HL-60/S4 treated with phorbol 12-myristate 13-acetate at 8.2 ng/mL for 4 days and 3 days (cell line): ENCODE measurements around the gene WDR1.

Experiments
- in situ Hi-C: fragments of 300-500 bp; cut with MboI; formaldehyde crosslinking; loops from 2 replicates; pipeline ENCODE4 v1.15.0; 2022; ENCODE audit warnings: low sequenced_read_pairs

The WDR1 gene

GRCh38 chr4:10087152-10087791 is 29.3 kb downstream of the WDR1 start:
- in situ Hi-C loops: no loop called here

- in situ Hi-C loops: no loop called here
Measured at GRCh38 chr4:10086506-10087120, 30.0 kb downstream of the WDR1 start.

- in situ Hi-C loops: no loop called here
Measured at GRCh38 chr4:10085828-10086505, 30.6 kb downstream of the WDR1 start.

GRCh38 chr4:10085386-10085785 is 31.2 kb downstream of the WDR1 start:
- in situ Hi-C loops: no loop called here

- in situ Hi-C loops: no loop called here
Measured at GRCh38 chr4:10084651-10085358, 31.8 kb downstream of the WDR1 start.

GRCh38 chr4:10083861-10084641 is 32.5 kb downstream of the WDR1 start:
- in situ Hi-C loops: no loop called here

- in situ Hi-C loops: no loop called here
Measured at GRCh38 chr4:10083331-10083771, 33.2 kb downstream of the WDR1 start.

- in situ Hi-C loops: no loop called here
Measured at GRCh38 chr4:10082459-10083272, 33.9 kb downstream of the WDR1 start.

GRCh38 chr4:10082047-10082446 is 34.6 kb downstream of the WDR1 start:
- in situ Hi-C loops: no loop called here

- in situ Hi-C loops: no loop called here
Measured at GRCh38 chr4:10081218-10081606, 35.4 kb downstream of the WDR1 start.

GRCh38 chr4:10080589-10081217 is 35.9 kb downstream of the WDR1 start:
- in situ Hi-C loops: no loop called here

- in situ Hi-C loops: no loop called here
Measured at GRCh38 chr4:10079912-10080588, 36.5 kb downstream of the WDR1 start.

GRCh38 chr4:10079256-10079655 is 37.3 kb downstream of the WDR1 start:
- in situ Hi-C loops: no loop called here

GRCh38 chr4:10078481-10079233 is 37.9 kb downstream of the WDR1 start:
- in situ Hi-C loops: no loop called here

- in situ Hi-C loops: no loop called here
Measured at GRCh38 chr4:10077483-10078335, 38.9 kb downstream of the WDR1 start.

GRCh38 chr4:10077076-10077475 is 39.5 kb downstream of the WDR1 start:
- in situ Hi-C loops: no loop called here

- in situ Hi-C loops: no loop called here
Measured at GRCh38 chr4:10075953-10076391, 40.6 kb downstream of the WDR1 start.
